Activated naive CD4-positive, alpha-beta T cell treated with Interleukin-2 at 50 U/mL for 16 hours (primary cell): ENCODE data around the gene GOLGA6L10.
"Not testable (repeated sequence)": the region's sequence is repeated elsewhere in the genome, so short reads cannot be mapped to it uniquely, and the experiment has no call there.

ENCODE experiments used
- DNase-seq: peaks from one replicate; pipeline ENCODE4 v3.0.0-alpha.2; 2020

Gene GOLGA6L10

DNA sequence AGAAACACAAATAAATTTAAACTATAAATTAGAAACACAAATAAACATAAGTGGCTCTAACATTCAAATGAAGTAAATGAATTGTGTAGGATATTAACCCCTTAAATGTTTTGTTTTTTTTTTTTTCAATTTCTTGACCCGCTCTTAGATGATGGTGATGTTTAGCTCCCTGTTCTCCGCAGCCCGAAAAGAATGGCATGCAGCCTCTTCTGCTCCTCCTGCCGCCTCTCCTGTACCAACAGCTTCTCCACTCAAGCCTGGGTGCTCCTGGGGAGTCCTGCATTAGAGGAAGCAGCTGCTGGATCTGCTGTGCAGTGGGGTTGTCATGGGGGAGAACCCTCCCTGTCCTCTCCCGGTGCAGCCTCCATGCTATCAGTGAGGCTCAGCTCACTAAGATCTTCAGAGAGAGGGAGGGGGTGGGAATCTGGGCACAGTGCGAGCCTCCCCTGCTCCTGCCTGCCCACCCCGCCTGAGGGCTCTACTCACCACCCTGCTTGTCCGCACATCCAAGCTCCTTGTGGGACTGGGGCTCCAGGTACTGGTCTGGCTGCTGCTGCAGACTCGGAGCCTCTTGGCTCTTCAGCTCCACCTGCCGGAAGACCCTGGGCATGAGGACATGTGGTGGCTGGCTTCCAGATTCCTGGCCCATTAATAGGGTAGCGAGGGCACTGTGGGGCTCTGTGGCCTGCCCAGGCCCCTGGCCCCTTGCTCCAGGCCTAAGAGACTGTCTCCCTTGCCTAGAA is 6.5 kb downstream of the GOLGA6L10 start:
- DNase-seq: peak; percentile 21

DNA sequence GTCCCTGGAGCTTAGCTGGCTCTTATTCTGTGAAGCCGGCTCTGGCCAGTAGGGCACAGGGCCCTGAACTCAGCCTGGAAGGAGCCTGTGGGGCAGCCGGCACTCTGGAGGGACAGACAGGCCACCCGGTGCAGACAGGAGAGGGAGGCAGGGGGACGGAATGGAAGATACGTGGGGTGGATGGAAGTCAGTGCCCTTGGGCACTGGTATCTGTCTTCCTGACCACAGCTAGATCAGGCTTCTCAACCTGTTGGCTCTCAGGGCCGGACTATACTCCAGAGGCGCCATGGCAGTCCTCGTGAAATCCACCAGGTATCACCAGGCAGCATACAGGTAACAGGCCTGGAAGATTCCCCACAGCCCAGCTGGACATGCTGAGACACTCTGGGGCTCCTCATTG is 10.7 kb downstream of the GOLGA6L10 start:
- DNase-seq: not testable (repeated sequence)

DNA sequence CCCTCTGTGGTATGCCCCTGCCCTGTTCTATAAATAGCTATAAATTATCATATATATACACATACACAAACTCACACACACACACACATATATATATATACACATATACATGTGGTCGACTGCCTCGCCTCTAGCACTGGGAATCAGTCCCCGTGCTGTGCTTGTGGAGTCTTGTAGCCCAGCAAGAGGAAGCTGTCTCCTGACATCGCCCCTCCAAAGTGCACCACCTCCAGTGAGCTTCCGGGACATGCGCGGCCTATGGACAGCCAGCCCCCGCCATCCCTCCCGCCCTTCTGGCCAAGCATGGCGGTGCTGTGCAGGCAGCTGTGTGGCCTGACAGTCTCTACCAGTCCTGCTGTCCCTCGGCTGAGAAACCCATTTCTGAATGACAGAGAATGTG is 11.2 kb downstream of the GOLGA6L10 start:
- DNase-seq: not testable (repeated sequence)

DNA sequence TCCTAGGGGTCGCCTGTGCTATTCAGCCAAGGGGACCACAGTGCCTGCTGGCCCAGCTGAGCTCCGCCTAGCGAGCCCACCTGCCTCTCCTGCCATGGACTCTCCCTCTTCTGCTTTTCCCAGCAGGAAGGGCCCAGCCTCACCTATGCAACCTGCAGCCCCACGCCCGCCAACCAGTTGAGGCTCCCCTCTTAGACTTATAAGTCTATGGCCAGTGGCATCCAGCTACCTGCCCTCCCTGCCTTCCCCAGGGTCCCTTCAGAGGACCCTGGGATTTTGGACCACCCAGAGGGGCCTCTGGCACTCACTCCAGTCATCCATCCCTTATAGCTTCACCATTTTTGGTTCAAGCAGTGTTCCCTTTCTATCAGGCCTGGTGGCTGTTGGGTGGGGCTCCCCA is 12.2 kb downstream of the GOLGA6L10 start:
- not testable (repeated sequence) for DNase-seq

DNA sequence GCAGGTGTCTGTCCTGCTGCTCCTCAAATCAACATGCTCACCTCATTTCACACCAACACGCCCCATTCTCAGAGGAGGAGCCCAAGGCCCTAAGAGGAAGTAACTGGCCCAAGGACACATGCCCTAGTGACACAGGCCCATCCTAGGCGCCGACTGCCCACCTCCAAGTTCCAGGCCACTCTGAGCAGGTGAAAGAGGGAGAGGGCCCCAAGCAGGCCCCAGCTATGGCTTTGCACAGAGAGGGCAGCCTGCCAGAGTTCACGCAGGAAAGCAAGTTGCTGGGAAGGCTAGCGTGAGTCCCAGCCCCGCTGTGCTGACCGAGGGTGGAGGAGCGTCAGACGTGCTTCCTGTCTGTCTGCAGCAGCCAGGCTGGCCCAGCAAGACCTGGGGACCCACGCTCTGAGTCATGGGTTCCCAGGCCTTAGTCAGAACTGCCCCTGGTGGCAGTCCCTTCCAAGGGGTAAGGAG is 13.1 kb downstream of the GOLGA6L10 start:
- not testable (repeated sequence) for DNase-seq

DNA sequence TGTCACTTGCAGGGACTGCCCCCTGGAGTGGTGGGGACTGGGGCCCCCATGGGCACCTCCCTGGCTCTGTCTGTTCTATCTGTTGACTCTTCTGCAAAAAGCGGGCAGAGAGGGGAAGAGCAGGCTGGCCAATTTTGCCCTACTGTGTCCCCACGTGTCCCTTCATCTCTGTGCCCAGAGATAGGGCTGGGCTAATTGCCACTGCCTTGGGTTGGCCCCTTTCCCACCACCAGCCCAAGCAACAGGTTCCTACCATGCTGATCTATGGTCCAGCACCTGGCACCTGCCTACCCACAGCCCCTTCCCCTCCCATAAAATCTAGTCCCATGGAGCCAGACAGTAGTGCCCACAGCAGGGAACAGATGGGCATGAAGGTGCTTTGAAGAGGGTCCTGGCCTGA is 14.3 kb downstream of the GOLGA6L10 start:
- DNase-seq: not testable (repeated sequence)

DNA sequence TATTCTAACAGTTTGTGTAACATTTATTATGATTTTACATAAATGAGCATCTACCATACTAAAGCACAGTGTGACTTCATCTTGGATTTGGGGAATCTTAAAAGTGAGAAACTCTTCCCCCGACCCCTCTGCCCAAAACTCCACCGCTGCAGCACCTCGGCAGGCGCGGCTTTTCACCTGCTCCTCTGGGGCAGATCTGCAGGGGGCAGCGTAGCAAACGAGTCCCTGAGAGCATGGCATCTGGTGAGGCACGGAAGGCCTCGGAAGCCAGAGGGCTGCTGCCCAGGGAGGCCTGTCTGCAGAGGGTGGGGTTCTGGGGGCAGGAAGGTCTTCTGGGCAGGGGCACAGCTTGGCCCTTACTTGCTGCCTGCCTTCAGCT is 14.7 kb downstream of the GOLGA6L10 start:
- DNase-seq: not testable (repeated sequence)

DNA sequence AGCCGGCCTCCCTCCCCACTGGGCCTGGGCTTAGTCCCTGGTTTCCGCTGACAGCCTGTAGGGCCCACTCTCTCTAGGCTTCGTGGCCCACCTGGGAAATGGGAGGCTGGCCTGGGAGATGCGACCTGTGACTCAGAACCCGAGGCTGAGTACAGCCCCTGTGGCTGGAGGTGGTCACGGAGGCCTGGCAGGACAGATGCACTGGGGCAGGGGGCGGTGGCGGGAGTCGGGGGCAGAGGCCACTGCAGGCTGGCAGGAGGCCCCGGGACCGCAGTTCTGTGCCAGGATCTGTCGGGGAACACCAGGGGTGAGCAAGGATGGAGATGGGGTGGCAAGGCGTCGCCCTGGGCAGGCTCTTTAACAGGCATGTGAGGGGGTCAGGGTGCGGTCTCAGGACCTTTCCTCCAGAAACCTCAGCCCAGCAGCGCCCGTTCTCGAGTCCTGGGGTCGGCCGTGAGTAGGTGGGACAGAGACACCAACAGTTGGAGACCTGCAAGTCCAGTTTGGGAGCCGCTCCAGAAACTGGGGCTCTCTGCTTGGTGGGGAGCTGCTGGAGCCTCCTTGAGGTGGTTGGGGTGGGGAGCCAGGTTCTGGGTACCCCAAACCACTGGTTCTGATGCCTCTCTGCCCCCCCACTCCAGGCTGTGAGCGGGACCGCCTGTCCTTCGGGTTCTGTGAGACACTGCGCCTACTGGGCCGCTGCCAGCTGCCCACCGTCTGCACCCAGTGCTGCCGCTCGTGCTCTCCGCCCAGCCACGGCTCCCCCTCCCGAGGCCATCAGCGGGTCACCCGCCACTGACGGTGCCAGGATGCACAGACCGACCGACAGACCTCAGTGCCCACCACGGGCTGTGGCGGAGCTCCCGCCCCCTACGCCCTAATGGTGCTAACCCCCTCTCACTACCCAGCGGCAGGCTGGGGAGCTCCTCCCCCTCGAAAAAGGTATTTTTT is 15.4 kb downstream of the GOLGA6L10 start:
- not testable (repeated sequence) for DNase-seq

DNA sequence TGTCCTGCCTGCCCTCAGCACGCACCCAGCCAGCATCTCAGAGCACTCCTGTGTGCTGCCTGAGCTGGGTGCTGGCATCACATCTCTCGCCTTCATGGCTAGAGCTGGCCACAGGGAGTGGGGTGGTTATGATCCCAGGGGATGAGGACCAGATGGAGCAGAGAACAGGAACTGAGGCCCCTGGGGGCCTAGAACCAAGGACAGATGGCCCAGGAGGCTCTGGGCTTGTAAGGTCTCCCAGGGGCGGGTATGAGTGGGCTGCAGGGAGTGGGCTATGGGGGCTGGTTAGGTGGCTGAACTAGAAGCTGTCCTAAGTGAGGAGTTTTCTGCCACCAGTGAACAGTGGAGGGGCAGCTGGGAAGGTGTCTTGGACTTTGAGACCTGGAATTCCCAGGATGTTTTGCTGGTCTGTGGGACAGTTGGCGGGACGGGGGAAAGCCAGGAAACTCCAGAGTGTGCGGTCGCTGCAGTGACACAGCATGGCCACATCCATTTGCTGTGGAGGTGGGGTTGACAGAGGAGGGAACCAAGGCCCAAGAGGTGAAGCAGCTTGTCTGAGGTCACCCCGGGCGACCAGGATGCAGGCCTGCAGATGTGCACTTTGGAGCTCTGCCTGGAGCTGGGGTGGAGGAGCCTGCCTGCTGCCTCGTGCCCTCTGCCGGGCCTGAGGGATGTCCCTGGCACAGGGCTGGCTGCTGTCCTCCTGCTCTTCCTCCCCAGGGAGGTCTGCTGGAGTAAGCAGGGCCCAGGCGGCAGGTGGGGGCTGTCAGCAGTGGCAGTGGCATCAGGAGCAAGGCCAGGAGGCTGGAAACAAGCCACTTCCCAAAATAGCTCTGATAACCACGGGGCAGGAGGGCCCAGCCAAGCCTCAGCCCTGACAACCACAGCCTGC is 16.3 kb downstream of the GOLGA6L10 start:
- DNase-seq: not testable (repeated sequence)

DNA sequence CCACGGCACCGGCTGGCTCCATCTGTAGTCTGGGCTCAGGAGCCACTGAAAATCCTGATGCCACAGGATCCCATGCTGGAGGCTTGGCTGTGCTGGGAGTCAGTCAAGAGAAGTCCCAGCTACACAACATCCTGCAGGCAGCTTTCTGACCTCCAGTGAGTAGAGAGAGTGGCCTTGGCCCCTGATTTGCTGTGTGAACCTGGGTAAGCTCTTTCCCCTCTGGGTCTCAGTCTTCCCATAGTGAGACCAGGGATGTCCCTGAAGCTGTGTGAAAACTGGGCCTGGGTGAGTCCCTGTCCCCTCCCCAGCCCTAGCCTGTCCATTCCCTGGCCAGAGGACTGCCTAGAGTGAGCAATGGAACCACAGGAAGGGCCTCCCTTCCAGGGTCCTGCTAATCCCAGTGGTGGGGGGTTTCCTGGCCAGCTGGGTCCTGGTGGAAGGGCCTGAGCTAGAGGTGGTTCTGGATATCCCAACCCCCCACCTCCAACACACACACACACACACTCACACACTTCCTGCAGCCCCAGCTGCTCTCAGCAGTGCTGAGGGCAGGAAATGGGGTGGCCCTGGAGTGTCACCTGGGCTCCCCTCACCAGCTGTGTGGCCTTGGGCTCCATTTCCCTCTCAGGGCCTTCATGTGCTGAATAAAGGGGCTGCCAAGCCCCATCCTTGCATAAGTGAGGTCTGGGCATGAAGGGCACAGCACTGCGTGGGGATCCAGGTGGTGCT is 17.5 kb downstream of the GOLGA6L10 start:
- DNase-seq: not testable (repeated sequence)

DNA sequence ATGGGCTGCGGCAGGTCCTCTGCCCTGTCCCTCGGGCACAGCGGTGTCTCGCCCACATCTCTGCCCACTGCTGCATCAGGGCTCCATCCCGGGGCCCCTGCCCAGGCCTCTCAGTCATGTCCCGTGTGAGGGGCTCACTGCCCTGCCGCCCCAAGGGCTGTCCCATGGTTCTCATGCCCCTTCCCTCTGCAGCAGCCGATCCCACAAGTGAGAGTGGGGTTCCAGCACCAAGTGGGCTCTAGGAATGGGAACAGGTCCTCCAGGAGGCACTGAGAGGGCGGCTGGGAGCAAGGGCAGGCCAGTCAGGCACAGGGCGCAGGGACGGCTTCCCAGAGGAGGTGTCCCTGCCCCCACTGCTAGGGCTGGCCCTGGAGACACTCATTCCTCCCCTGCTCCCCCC is 18.4 kb downstream of the GOLGA6L10 start:
- DNase-seq: not testable (repeated sequence)

DNA sequence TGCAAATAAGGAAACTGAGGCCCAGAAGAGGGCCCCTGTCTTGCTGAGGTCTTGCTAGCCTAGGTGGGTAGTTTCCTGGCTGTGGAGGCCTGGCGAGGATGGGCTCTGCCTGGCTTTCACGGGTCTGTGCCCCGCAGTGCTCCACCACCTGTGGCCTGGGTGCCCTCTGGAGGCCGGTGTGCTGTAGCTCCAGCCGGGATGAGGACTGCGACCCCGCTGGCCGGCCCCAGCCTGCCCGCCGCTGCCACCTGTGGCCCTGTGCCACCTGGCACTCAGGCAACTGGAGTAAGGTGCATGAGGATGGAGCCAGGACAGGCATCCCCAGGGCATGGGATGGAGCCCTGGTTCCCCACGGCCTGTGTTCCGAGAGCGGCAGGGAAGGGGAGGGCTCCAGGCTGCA is 20.2 kb downstream of the GOLGA6L10 start:
- not testable (repeated sequence) for DNase-seq

DNA sequence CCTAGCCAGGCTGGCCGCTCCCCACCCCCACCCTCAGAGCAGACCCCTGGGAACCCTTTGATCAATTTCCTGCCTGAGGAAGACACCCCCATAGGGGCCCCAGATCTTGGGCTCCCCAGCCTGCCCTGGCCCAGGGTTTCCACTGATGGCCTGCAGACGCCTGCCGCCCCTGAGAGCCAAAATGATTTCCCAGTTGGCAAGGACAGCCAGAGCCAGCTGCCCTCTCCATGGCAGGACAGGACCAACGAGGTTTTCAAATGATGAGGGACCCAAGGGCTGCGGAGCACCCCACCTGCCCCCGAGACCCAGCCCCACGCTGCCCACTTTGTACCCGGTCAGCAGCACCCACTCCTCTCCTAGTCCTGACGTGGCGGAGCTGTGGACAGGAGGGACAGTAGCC is 21.9 kb downstream of the GOLGA6L10 start:
- DNase-seq: not testable (repeated sequence)

DNA sequence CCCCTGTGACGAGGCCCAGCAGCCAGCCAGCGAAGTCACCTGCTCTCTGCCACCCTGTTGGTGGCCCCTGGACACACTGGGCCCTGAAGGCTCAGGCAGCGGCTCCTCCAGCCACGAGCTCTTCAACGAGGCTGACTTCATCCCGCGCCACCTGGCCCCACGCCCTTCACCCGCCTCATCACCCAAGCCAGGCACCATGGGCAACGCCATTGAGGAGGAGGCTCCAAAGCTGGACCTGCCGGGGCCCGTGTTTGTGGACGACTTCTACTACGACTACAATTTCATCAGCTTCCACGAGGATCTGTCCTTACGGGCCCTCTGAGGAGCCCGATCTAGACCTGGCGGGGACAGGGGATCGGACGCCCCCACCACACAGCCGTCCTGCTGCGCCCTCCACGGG is 22.4 kb downstream of the GOLGA6L10 start:
- DNase-seq: not testable (repeated sequence)

DNA sequence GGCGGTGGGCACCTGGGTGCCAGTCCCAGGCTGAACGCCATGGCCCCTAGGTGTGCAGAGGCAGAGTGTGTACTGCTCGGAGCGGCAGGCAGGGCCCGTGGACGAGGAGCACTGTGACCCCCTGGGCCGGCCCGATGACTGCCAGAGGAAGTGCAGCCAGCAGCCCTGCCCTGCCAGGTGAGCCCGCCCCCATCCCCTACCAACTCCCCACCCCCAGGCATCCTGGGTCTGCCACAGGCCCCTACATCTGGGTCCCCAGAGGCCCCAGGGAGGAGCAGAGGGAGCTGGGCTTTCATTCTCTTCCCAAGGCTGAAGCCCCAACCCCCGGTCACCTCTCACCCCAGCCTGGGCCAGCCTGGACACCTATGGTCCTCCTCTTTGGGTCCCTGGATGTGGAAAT is 23.6 kb downstream of the GOLGA6L10 start:
- not testable (repeated sequence) for DNase-seq

DNA sequence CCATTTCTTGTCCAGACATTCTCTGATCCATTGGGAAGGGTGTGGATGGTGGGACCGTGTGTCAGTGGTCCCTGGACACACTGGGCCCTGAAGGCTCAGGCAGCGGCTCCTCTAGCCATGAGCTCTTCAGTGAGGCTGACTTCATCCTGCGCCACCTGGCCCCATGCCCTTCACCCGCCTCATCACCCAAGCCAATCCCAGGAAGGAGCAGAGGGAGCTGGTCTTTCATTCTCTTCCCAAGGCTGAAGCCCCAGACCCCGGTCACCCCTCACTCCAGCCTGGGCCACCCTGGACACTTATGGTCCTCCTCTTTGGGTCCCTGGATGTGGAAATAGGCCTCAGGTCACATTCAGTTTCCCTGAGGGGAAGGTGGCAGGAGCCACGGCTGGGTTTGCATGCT is 24.4 kb downstream of the GOLGA6L10 start:
- DNase-seq: not testable (repeated sequence)

DNA sequence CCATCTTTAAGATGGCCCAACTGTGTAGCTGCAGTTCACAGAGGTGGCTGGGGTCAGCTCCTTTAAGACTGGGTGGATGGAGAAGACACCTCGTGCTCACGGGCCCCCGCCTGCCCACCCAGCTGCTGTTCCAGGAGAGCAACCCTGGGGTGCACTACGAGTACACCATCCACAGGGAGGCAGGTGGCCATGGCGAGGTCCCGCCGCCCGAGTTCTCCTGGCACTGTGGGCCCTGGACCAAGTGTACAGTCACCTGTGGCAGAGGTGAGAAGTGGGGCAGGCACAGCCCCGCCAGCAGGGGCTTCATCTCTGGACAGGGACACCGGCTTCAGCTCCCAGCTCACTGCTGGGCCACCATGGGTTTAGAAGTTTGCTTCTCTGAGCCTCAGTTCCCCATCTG is 26.8 kb downstream of the GOLGA6L10 start:
- not testable (repeated sequence) for DNase-seq

DNA sequence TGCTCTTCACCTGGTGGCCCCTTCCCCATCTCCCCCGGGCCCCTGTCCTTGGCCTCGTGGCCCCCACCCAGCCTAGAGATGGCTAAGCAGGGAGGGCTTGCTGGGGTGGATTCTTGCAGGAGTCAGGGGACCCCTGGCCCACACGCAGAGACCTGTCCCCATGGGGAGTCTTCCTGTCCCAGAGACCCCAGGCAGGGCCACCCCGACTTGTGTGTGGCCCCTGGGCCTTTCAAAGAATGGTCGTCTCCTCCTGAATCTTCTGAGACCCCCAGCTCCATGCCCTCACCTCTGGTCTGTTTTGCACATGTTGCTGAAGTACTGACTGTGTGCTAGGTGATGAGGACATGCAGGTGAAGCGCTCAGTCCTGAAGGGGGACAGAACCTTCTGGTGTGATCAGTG is 28.4 kb downstream of the GOLGA6L10 start:
- DNase-seq: not testable (repeated sequence)

DNA sequence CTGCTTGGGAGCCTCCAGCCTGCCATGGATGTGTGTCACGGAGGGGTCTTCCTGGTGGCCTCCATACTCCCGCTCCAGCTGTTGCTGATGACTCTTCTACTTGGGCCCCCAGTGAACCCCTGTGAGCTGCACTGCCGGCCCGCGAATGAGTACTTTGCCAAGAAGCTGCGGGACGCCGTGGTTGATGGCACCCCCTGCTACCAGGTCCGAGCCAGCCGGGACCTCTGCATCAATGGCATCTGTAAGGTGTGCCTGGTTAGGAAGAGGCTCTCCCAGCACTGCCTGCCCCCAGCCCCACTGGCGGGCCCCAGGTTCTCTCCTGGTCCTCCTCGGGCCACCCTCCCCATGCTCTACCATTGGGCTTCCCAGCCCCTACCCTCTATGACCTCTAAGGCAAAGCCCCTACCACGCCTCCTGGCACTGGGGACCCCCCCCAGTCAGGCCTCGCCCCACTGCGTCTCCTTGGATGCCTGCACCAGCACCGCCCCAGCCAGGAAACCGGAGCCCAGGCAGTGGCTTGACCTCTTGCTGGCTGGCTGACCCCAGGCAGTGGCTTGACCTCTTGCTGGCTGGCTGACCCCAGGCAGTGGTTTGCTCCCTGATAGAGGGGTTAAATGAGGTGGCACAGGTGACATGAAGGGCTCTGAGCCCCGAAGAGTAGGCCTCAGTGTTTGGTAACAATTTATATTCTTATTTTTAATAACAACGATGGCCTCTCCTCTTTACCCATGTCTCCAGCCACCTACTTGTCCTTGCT is 29.6 kb downstream of the GOLGA6L10 start:
- DNase-seq: not testable (repeated sequence)

DNA sequence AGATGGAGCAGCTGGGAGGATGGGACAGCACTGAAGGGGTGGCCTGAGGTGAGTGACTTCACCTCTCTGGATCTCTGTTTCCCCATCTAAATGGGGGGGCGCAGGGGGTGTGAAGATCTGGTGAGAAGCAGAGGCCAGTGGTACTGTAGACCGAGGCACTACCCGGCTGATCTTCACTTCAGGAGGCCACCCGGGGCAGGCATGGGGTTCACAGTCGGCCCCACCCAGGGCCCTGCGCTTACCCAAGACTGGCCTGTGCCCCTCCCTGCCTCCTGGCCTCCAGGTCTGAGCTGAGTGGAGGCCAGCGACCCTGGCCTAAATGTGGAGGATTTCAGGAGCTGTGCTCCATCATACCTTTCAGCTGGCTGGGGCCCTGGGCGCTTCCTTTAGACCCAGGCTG is 31.0 kb downstream of the GOLGA6L10 start:
- not testable (repeated sequence) for DNase-seq

DNA sequence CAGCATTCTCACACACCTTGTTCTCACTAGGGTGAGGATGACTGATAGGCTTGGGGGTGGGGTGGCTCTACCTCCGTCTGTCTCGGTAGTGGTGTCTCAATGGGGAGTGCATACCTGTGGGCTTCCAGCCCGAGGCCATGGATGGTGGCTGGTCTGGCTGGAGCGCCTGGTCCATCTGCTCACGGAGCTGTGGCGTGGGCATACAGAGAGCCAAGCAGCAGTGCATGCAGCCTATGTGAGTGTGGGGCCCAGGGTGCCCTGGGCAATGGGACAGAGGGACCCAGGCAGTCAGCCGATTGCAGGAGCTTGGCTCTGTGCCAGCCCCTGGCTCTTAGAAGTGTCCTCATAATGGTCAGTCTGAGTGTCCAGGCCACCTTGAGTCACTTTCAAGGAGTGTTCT is 31.8 kb downstream of the GOLGA6L10 start:
- not testable (repeated sequence) for DNase-seq
